Natural killer cell (primary cell): Measurements from ENCODE around the gene FMN1. TPM values are rescaled to one million over a fixed set of nuclear protein-coding genes. Genes with fewer than 3 reads are reported as not detected.

Experiments used
- ATAC-seq, 3 donors: fragments of 150-1000 bp in 2 of 3; fragments of 200-7000 bp in 1 of 3; cut with Tn5 transposase; 1 replicate in 1 of 3; 2 replicates in 2 of 3; pipeline ENCODE4 v1.10.0; 2021; ENCODE audit warnings: mild to moderate bottlenecking in 2 of 3, moderate library complexity in 2 of 3
- DNase-seq, 2 donors: peaks; one replicate each; pipeline versions ENCODE4 v3.0.0 to v3.0.0-alpha.2; 2013 to 2021; ENCODE audit warnings: mixed read lengths in 1 of 2
- H3K27ac ChIP-seq: one replicate; pipeline ENCODE4 v1.5.1; 2013; ENCODE audit warnings: mild to moderate bottlenecking, low read length
- H3K27me3 ChIP-seq: one replicate; pipeline ENCODE4 v1.6.1; 2013; ENCODE audit warnings: low read length; ENCODE audit not compliant: control insufficient read depth, insufficient read depth
- H3K36me3 ChIP-seq: one replicate; pipeline ENCODE4 v1.6.1; 2013; ENCODE audit warnings: low read length; ENCODE audit not compliant: control insufficient read depth, insufficient read depth
- H3K4me1 ChIP-seq: one replicate; pipeline ENCODE4 v1.6.1; 2013; ENCODE audit warnings: low read length; ENCODE audit not compliant: control insufficient read depth, insufficient read depth
- H3K4me3 ChIP-seq: one replicate; pipeline ENCODE4 v1.5.1; 2013; ENCODE audit warnings: low read length
- H3K9me3 ChIP-seq: one replicate; pipeline ENCODE4 v1.6.1; 2013; ENCODE audit warnings: low read length; ENCODE audit not compliant: control insufficient read depth, insufficient read depth
- H3K27ac Mint-ChIP-seq, 2 donors: one replicate each; pipeline ENCODE4 v1.8.0; 2022; ENCODE audit warnings: mild to moderate bottlenecking in 2 of 2, mixed read lengths in 2 of 2, moderate library complexity in 1 of 2
- H3K27me3 Mint-ChIP-seq, 2 donors: one replicate each; pipeline ENCODE4 v1.8.0; 2022; ENCODE audit warnings: low read depth in 2 of 2, mixed read lengths in 2 of 2
- H3K36me3 Mint-ChIP-seq: one replicate; pipeline ENCODE4 v1.8.0; 2022; ENCODE audit warnings: mixed read lengths
- H3K4me1 Mint-ChIP-seq, 2 donors: one replicate each; pipeline ENCODE4 v1.8.0; 2022; ENCODE audit warnings: mixed read lengths in 2 of 2
- H3K4me3 Mint-ChIP-seq: one replicate; pipeline ENCODE4 v1.8.0; 2022; ENCODE audit warnings: mild to moderate bottlenecking, moderate library complexity, mixed read lengths
- H3K9me3 Mint-ChIP-seq, 2 donors: one replicate each; pipeline ENCODE4 v1.8.0; 2022; ENCODE audit warnings: mixed read lengths in 2 of 2
- CTCF ChIP-seq: fragments of 200-600 bp; IDR thresholded peaks from one replicate; pipeline ENCODE4 v1.8.0; 2022; ENCODE audit warnings: antibody characterized with exemption
- WGBS: methylation state at CpG from one replicate; pipeline ENCODE4 v1.1.7; 2013; ENCODE audit warnings: missing lambda C conversion rate; ENCODE audit not compliant: insufficient coverage; 5-methylcytosine and 5-hydroxymethylcytosine counted together
- intact Hi-C: fragments of 100-400 bp; cut with micrococcal nuclease; formaldehyde crosslinking; loops from one replicate; pipeline ENCODE4 v1.14.2; 2022
- total RNA-seq, 4 donors: library from RNA; stranded (reverse); fragments of 120-200 nt in 1 of 4; gene quantifications; one replicate each; pipeline versions ENCODE4 v1.2.3 to v1.2.4, GENCODE V29; 2013 to 2022

Gene FMN1
- total RNA-seq, 3 donors from 2014 or later (not counting 1 experiment from before 2014, with no cell fraction given) = 2.0 to 19.2 (median 2.2) TPM

- no peak for ATAC-seq
- H3K4me1 ChIP-seq = peaks cover 6% of the 10 kb centered on the region
- Mint-ChIP-seq H3K27me3 (peaks cover 42 to 64% of the 10 kb centered on the region in 2 donors), H3K27ac (no peak overlapping the region), H3K9me3 (peaks cover 0 to 4% of the 10 kb centered on the region in 2 donors), H3K4me3 (no peak overlapping the region), H3K36me3 (peaks cover 7% of the 10 kb centered on the region), H3K4me1 (peaks cover 0 to 9% of the 10 kb centered on the region in 2 donors)
- no peak overlapping the region for H3K4me3 ChIP-seq
- no peak for TF ChIP-seq CTCF
- intact Hi-C loops = no loop called here
- no peaks in the 10 kb centered on the region for H3K36me3 ChIP-seq
- no peak overlapping the region for H3K27ac ChIP-seq
- WGBS = 50% methylated on average over 1 of the region's 2 CpGs
- peaks cover 12% of the 10 kb centered on the region for H3K27me3 ChIP-seq
- DNase-seq = no peak
- no peaks in the 10 kb centered on the region for H3K9me3 ChIP-seq
Measured at GRCh38 chr15:32723171-32723948, 471.2 kb downstream of the FMN1 start.

- Mint-ChIP-seq H3K36me3 (peaks cover 7% of the 10 kb centered on the region), H3K4me3 (no peak overlapping the region), H3K4me1 (peaks cover under 1 to 9% of the 10 kb centered on the region in 2 donors), H3K27me3 (peaks cover 45 to 66% of the 10 kb centered on the region in 2 donors), H3K9me3 (peaks cover 0 to 4% of the 10 kb centered on the region in 2 donors), H3K27ac (no peak overlapping the region)
- no peak overlapping the region for H3K4me3 ChIP-seq
- intact Hi-C loops = no loop called here
- H3K27me3 ChIP-seq = peaks cover 19% of the 10 kb centered on the region
- ATAC-seq = no peak
- H3K4me1 ChIP-seq = peaks cover 13% of the 10 kb centered on the region
- no peaks in the 10 kb centered on the region for H3K36me3 ChIP-seq
- no peak overlapping the region for H3K27ac ChIP-seq
- H3K9me3 ChIP-seq = no peaks in the 10 kb centered on the region
- TF ChIP-seq CTCF = no peak
- no peak for DNase-seq
Measured at GRCh38 chr15:32722136-32722535, 472.4 kb downstream of the FMN1 start.

GRCh38 chr15:32721596-32721995 lies 472.9 kb downstream of the FMN1 start:
- DNase-seq = no peak
- intact Hi-C loops = no loop called here
- TF ChIP-seq CTCF = no peak
- peaks cover 19% of the 10 kb centered on the region for H3K27me3 ChIP-seq
- 87% methylated on average over 6 of the region's 6 CpGs for WGBS
- no peak overlapping the region for H3K4me3 ChIP-seq
- H3K9me3 ChIP-seq = no peaks in the 10 kb centered on the region
- Mint-ChIP-seq H3K36me3 (peaks cover 6% of the 10 kb centered on the region), H3K4me1 (peaks cover 6 to 13% of the 10 kb centered on the region in 2 donors), H3K4me3 (no peak overlapping the region), H3K9me3 (peaks cover 0 to 4% of the 10 kb centered on the region in 2 donors), H3K27me3 (peaks cover 47 to 66% of the 10 kb centered on the region in 2 donors), H3K27ac (no peak overlapping the region)
- no peak overlapping the region for H3K27ac ChIP-seq
- peaks cover 13% of the 10 kb centered on the region for H3K4me1 ChIP-seq
- no peaks in the 10 kb centered on the region for H3K36me3 ChIP-seq
- no peak for ATAC-seq
